GM12878 (cell line): ENCODE measurements around the gene IL1RAPL1.
"Not testable (repeated sequence)": the region's sequence is repeated elsewhere in the genome, so short reads cannot be mapped to it uniquely, and the experiment has no call there.

Source experiments
- BCLAF1 ChIP-seq: fragments of 450-650 bp; IDR thresholded peaks from 2 replicates; pipeline ENCODE4 v1.6.1; 2017; ENCODE audit warnings: antibody characterized with exemption, mild to moderate bottlenecking, moderate library complexity
- BMI1 ChIP-seq: fragments of 450-650 bp; IDR thresholded peaks from 2 replicates; pipeline ENCODE4 v1.6.1; 2016; ENCODE audit warnings: mild to moderate bottlenecking, moderate library complexity, borderline replicate concordance
- CEBPB ChIP-seq, 2 experiments: fragments of 150-350 bp in 1 of 2; IDR thresholded peaks; 2 replicates each; pipeline ENCODE4 v1.6.1; 2012 to 2014; ENCODE audit warnings: low read depth in 2 of 2, low read length in 2 of 2, borderline replicate concordance in 1 of 2, inconsistent platforms in 1 of 2
- CTCF ChIP-seq, 3 experiments: IDR thresholded peaks in 2 of 3; conservative IDR thresholded peaks in 1 of 3; 2 replicates each; pipeline ENCODE4 v1.5.1; 2011; ENCODE audit warnings: low read depth in 3 of 3, low read length in 3 of 3, mild to moderate bottlenecking in 3 of 3, control low read depth in 2 of 3, moderate library complexity in 2 of 3, inconsistent platforms in 1 of 3, mixed read lengths in 1 of 3; ENCODE audit not compliant: control insufficient read depth in 2 of 3, insufficient read depth in 1 of 3; ENCODE audit errors: extremely low read depth in 1 of 3
- EP300 ChIP-seq, 2 experiments: fragments of 150-350 bp in 1 of 2; IDR thresholded peaks; 2 replicates each; pipeline ENCODE4 v1.6.1; 2011 to 2012; ENCODE audit warnings: low read depth in 2 of 2, low read length in 2 of 2, borderline replicate concordance in 1 of 2, improper control_type of control experiment in 1 of 2, inconsistent platforms in 1 of 2; ENCODE audit not compliant: control insufficient read depth in 1 of 2
- HDAC2 ChIP-seq: fragments of 200-600 bp; sonication (generic); IDR thresholded peaks from 2 replicates; pipeline ENCODE4 v1.6.1; 2017
- KDM1A ChIP-seq: fragments of 200-600 bp; sonication (generic); IDR thresholded peaks from 2 replicates; pipeline ENCODE4 v1.6.1; 2016; ENCODE audit warnings: borderline replicate concordance
- MXI1 ChIP-seq: fragments of 150-350 bp; IDR thresholded peaks from 2 replicates; pipeline ENCODE4 v1.6.1; 2011; ENCODE audit warnings: low read depth, mild to moderate bottlenecking, inconsistent platforms, low read length, improper control_type of control experiment
- NR2F1 ChIP-seq: fragments of 450-650 bp; conservative IDR thresholded peaks from 2 replicates; pipeline ENCODE4 v1.6.1; 2017; ENCODE audit warnings: mild to moderate bottlenecking
- POLR2A ChIP-seq: IDR thresholded peaks from 2 replicates; pipeline ENCODE4 v1.6.1; 2011; ENCODE audit warnings: low read depth, mild to moderate bottlenecking, low read length
- RAD21 ChIP-seq: IDR thresholded peaks from 2 replicates; pipeline ENCODE4 v1.6.1; 2011; ENCODE audit warnings: mild to moderate bottlenecking, low read depth, low read length, moderate library complexity; ENCODE audit not compliant: insufficient read depth
- SREBF1 ChIP-seq: IDR thresholded peaks from 2 replicates; pipeline ENCODE4 v1.6.1; 2012; ENCODE audit warnings: mild to moderate bottlenecking, low read length
- USF2 ChIP-seq: IDR thresholded peaks from 2 replicates; pipeline ENCODE4 v1.6.1; 2011; ENCODE audit warnings: low read depth, low read length, improper control_type of control experiment, borderline replicate concordance
- ZZZ3 ChIP-seq: IDR thresholded peaks from 2 replicates; pipeline ENCODE4 v1.6.1; 2011; ENCODE audit warnings: low read depth; ENCODE audit not compliant: control insufficient read depth, insufficient read length

GRCh38 chrX:28800671-28801070 lies 213.4 kb downstream of the IL1RAPL1 start:
- TF ChIP-seq ZZZ3; POLR2A; RAD21; NR2F1; KDM1A; BCLAF1; MXI1; USF2; BMI1; HDAC2; CTCF (IDR thresholded peaks at IDR 0.05 in 2 of 3, conservative IDR thresholded peaks at IDR 0.05 in 1 of 3; ENCODE audit: control insufficient read depth in 2 of 3, extremely low read depth in 1 of 3, insufficient read depth in 1 of 3, low read depth in 3 of 3, low read length in 3 of 3); SREBF1; EP300 (IDR thresholded peaks at IDR 0.05; ENCODE audit: borderline replicate concordance in 1 of 2, control insufficient read depth in 1 of 2, low read depth in 2 of 2, low read length in 2 of 2); CEBPB (IDR thresholded peaks at IDR 0.05; ENCODE audit: borderline replicate concordance in 1 of 2, low read depth in 2 of 2, low read length in 2 of 2): not testable (repeated sequence)
